ENCODE data around the gene PGM5. TPM values are rescaled to one million over a fixed set of nuclear protein-coding genes. Genes with fewer than 3 reads are reported as not detected.

The PGM5 gene
- polyA plus RNA-seq, 2 donors = 5.3 to 36.2 TPM

- WGBS, 2 donors = 74 to 91% methylated on average over 1 of the region's 1 CpG
- Histone ChIP-seq H3K36me3 (ENCODE audit: control insufficient read depth in 2 of 2, insufficient read depth in 2 of 2, low read length in 1 of 2) (no peaks in the 10 kb centered on the region), H3K27ac (ENCODE audit: low read depth in 2 of 2, low read length in 1 of 2) (no peak overlapping the region), H3K9me3 (ENCODE audit: control insufficient read depth in 2 of 2, insufficient read depth in 1 of 2, low read depth in 1 of 2, low read length in 1 of 2) (no peaks in the 10 kb centered on the region), H3K4me1 (ENCODE audit: control insufficient read depth in 2 of 2, insufficient read depth in 2 of 2, low read length in 1 of 2) (no peaks in the 10 kb centered on the region), H3K27me3 (ENCODE audit: control insufficient read depth in 1 of 2, insufficient read depth in 2 of 2, low read length in 2 of 2) (no peaks in the 10 kb centered on the region), H3K4me3 (ENCODE audit: low read depth in 1 of 2, low read length in 2 of 2) (no peak overlapping the region)
Observed at GRCh38 chr9:68497629-68498028, 141.2 kb downstream of the PGM5 start.

GRCh38 chr9:68498816-68499215 is 142.4 kb downstream of the PGM5 start:
- Histone ChIP-seq H3K36me3 (ENCODE audit: control insufficient read depth in 2 of 2, insufficient read depth in 2 of 2, low read length in 1 of 2) (no peaks in the 10 kb centered on the region), H3K9me3 (ENCODE audit: control insufficient read depth in 2 of 2, insufficient read depth in 1 of 2, low read depth in 1 of 2, low read length in 1 of 2) (no peaks in the 10 kb centered on the region), H3K4me3 (ENCODE audit: low read depth in 1 of 2, low read length in 2 of 2) (no peak overlapping the region), H3K27me3 (ENCODE audit: control insufficient read depth in 1 of 2, insufficient read depth in 2 of 2, low read length in 2 of 2) (no peaks in the 10 kb centered on the region), H3K27ac (ENCODE audit: low read depth in 2 of 2, low read length in 1 of 2) (peak overlapping the region in 1 of 2 donors; percentile 37), H3K4me1 (ENCODE audit: control insufficient read depth in 2 of 2, insufficient read depth in 2 of 2, low read length in 1 of 2) (no peaks in the 10 kb centered on the region)
- WGBS, 2 donors = 75 to 76% methylated on average over 2 of the region's 2 CpGs

GRCh38 chr9:68500457-68501381 is 144.3 kb downstream of the PGM5 start:
- Histone ChIP-seq H3K9me3 (ENCODE audit: control insufficient read depth in 2 of 2, insufficient read depth in 1 of 2, low read depth in 1 of 2, low read length in 1 of 2) (no peaks in the 10 kb centered on the region), H3K4me3 (ENCODE audit: low read depth in 1 of 2, low read length in 2 of 2) (no peak overlapping the region), H3K27me3 (ENCODE audit: control insufficient read depth in 1 of 2, insufficient read depth in 2 of 2, low read length in 2 of 2) (no peaks in the 10 kb centered on the region), H3K27ac (ENCODE audit: low read depth in 2 of 2, low read length in 1 of 2) (peak overlapping the region; percentile 52 to 53), H3K36me3 (ENCODE audit: control insufficient read depth in 2 of 2, insufficient read depth in 2 of 2, low read length in 1 of 2) (no peaks in the 10 kb centered on the region), H3K4me1 (ENCODE audit: control insufficient read depth in 2 of 2, insufficient read depth in 2 of 2, low read length in 1 of 2) (no peaks in the 10 kb centered on the region)
- 51 to 62% methylated on average over 9 of the region's 9 CpGs for WGBS, 2 donors

DNA sequence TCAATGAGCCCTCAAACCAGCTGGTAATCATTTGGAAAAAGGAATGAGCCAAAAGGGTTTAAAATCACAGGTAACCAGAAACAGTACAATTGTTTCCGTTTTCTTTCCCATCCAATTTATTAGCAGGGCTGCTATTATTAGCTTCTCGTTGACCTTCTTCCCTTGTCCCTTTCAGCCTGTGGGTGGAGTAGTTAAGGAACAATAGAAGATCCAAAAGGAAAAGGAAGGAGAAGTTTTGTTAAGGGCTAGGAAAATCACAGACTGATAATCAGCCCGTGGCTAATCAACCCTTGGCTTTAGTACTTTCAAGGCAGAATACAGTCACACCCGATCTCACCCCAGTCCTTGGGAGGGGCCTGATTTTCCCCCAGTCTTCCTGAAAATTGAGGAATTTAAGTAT is 145.9 kb downstream of the PGM5 start:
- H3K4me3 ChIP-seq (ENCODE audit: low read depth in 1 of 2, low read length in 2 of 2) = no peak overlapping the region
- 41 to 54% methylated on average over 4 of the region's 4 CpGs for WGBS, 2 donors
- no peaks in the 10 kb centered on the region for H3K4me1 ChIP-seq (ENCODE audit: control insufficient read depth in 2 of 2, insufficient read depth in 2 of 2, low read length in 1 of 2)
- no peaks in the 10 kb centered on the region for H3K36me3 ChIP-seq (ENCODE audit: control insufficient read depth in 2 of 2, insufficient read depth in 2 of 2, low read length in 1 of 2)
- no peaks in the 10 kb centered on the region for H3K27me3 ChIP-seq (ENCODE audit: control insufficient read depth in 1 of 2, insufficient read depth in 2 of 2, low read length in 2 of 2)
- H3K27ac ChIP-seq (ENCODE audit: low read depth in 2 of 2, low read length in 1 of 2) = peak overlapping the region in 1 of 2 donors; percentile 27
- no peaks in the 10 kb centered on the region for H3K9me3 ChIP-seq (ENCODE audit: control insufficient read depth in 2 of 2, insufficient read depth in 1 of 2, low read depth in 1 of 2, low read length in 1 of 2)

DNA sequence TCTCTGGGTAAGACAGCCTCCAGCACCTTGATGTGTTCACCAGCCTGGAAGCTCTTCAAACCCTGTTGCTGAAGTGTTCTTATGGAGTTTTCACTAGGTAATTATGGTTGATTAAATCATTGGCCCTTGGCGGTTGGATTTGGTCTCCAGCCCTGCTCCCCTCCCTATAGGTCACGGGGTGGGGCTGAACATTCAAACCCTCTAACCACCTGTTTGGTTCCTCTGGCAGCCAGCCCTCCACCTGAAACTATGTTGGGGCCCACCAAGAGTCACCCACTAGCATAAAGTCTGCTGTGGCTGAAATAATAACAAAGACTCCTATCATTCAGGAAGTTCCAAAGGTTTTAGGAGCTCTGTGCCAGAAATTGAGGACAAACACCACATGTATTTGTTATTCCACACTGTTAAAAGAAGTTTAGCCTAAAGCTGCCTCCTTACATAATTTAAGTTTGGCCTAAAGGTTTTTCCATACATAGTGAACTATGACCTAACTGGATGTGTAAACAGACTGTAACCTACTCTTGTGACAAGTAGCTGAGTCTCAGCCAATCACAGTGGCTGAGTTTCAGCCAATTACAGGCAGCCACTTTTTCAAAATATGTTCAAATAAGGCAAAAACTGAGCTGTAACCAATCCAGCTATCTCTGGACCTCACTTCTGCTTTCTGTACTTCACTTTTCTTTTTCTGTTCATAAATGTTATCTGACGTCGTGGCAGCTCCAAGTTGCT is 149.4 kb downstream of the PGM5 start:
- H3K4me1 ChIP-seq (ENCODE audit: control insufficient read depth in 2 of 2, insufficient read depth in 2 of 2, low read length in 1 of 2) = no peaks in the 10 kb centered on the region
- H3K9me3 ChIP-seq (ENCODE audit: control insufficient read depth in 2 of 2, insufficient read depth in 1 of 2, low read depth in 1 of 2, low read length in 1 of 2) = no peaks in the 10 kb centered on the region
- H3K27me3 ChIP-seq (ENCODE audit: control insufficient read depth in 1 of 2, insufficient read depth in 2 of 2, low read length in 2 of 2) = no peaks in the 10 kb centered on the region
- no peak overlapping the region for H3K4me3 ChIP-seq (ENCODE audit: low read depth in 1 of 2, low read length in 2 of 2)
- peak overlapping the region; percentile 47 to 65 for H3K27ac ChIP-seq (ENCODE audit: low read depth in 2 of 2, low read length in 1 of 2)
- no peaks in the 10 kb centered on the region for H3K36me3 ChIP-seq (ENCODE audit: control insufficient read depth in 2 of 2, insufficient read depth in 2 of 2, low read length in 1 of 2)
- WGBS, 2 donors = 54 to 57% methylated on average over 4 of the region's 4 CpGs

DNA sequence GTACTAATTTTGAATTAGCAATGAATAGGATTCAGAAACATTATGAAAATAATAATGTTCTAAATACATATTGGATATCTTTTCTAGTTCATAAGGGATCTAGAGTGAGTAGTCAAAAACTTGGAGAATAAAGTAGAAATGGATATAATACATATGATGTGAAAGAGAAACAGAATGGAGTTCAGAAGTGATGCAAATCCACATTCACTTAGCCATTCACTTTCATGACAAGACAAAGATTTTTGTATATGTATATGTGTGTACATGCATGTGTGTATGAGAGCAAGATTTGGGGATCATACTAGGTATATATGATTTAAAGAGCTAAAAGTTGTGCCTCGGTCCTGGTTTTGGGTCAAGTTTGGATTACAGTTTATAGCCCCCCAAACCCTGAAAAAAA is 150.1 kb downstream of the PGM5 start:
- Histone ChIP-seq H3K27me3 (ENCODE audit: control insufficient read depth in 1 of 2, insufficient read depth in 2 of 2, low read length in 2 of 2) (no peaks in the 10 kb centered on the region), H3K36me3 (ENCODE audit: control insufficient read depth in 2 of 2, insufficient read depth in 2 of 2, low read length in 1 of 2) (no peaks in the 10 kb centered on the region), H3K27ac (ENCODE audit: low read depth in 2 of 2, low read length in 1 of 2) (no peak overlapping the region), H3K4me3 (ENCODE audit: low read depth in 1 of 2, low read length in 2 of 2) (no peak overlapping the region), H3K9me3 (ENCODE audit: control insufficient read depth in 2 of 2, insufficient read depth in 1 of 2, low read depth in 1 of 2, low read length in 1 of 2) (no peaks in the 10 kb centered on the region), H3K4me1 (ENCODE audit: control insufficient read depth in 2 of 2, insufficient read depth in 2 of 2, low read length in 1 of 2) (no peaks in the 10 kb centered on the region)
- WGBS, 2 donors = 92 to 97% methylated on average over 1 of the region's 1 CpG

GRCh38 chr9:68507130-68507805 is 150.9 kb downstream of the PGM5 start:
- H3K36me3 ChIP-seq (ENCODE audit: control insufficient read depth in 2 of 2, insufficient read depth in 2 of 2, low read length in 1 of 2) = no peaks in the 10 kb centered on the region
- no peak overlapping the region for H3K4me3 ChIP-seq (ENCODE audit: low read depth in 1 of 2, low read length in 2 of 2)
- H3K27ac ChIP-seq (ENCODE audit: low read depth in 2 of 2, low read length in 1 of 2) = peak overlapping the region in 1 of 2 donors; percentile 41
- 54 to 55% methylated on average over 7 of the region's 7 CpGs for WGBS, 2 donors
- no peaks in the 10 kb centered on the region for H3K9me3 ChIP-seq (ENCODE audit: control insufficient read depth in 2 of 2, insufficient read depth in 1 of 2, low read depth in 1 of 2, low read length in 1 of 2)
- H3K4me1 ChIP-seq (ENCODE audit: control insufficient read depth in 2 of 2, insufficient read depth in 2 of 2, low read length in 1 of 2) = no peaks in the 10 kb centered on the region
- no peaks in the 10 kb centered on the region for H3K27me3 ChIP-seq (ENCODE audit: control insufficient read depth in 1 of 2, insufficient read depth in 2 of 2, low read length in 2 of 2)

DNA sequence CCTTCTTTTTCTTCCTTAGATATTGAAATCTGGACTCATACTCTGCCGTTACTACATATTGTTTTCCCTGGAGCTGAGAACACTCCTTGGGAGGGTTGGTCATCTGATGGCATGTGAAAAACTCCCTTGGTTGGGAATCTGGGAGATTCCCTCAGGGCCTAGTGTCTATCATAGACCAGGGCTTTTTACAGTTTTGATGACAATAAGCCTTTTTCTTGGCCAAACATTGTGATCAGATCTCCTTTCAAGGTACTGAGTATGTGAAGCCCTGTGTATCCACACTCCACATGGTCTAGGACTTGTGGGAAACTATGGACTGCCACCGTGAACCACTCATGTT is 151.4 kb downstream of the PGM5 start:
- Histone ChIP-seq H3K36me3 (ENCODE audit: control insufficient read depth in 2 of 2, insufficient read depth in 2 of 2, low read length in 1 of 2) (no peaks in the 10 kb centered on the region), H3K4me1 (ENCODE audit: control insufficient read depth in 2 of 2, insufficient read depth in 2 of 2, low read length in 1 of 2) (no peaks in the 10 kb centered on the region), H3K27me3 (ENCODE audit: control insufficient read depth in 1 of 2, insufficient read depth in 2 of 2, low read length in 2 of 2) (no peaks in the 10 kb centered on the region), H3K9me3 (ENCODE audit: control insufficient read depth in 2 of 2, insufficient read depth in 1 of 2, low read depth in 1 of 2, low read length in 1 of 2) (no peaks in the 10 kb centered on the region), H3K4me3 (ENCODE audit: low read depth in 1 of 2, low read length in 2 of 2) (no peak overlapping the region), H3K27ac (ENCODE audit: low read depth in 2 of 2, low read length in 1 of 2) (peak overlapping the region; percentile 30 to 41)
- 48 to 52% methylated on average over 2 of the region's 2 CpGs for WGBS, 2 donors

GRCh38 chr9:68508547-68508946 is 152.1 kb downstream of the PGM5 start:
- Histone ChIP-seq H3K36me3 (ENCODE audit: control insufficient read depth in 2 of 2, insufficient read depth in 2 of 2, low read length in 1 of 2) (no peaks in the 10 kb centered on the region), H3K4me3 (ENCODE audit: low read depth in 1 of 2, low read length in 2 of 2) (no peak overlapping the region), H3K27ac (ENCODE audit: low read depth in 2 of 2, low read length in 1 of 2) (peak overlapping the region in 1 of 2 donors; percentile 15), H3K4me1 (ENCODE audit: control insufficient read depth in 2 of 2, insufficient read depth in 2 of 2, low read length in 1 of 2) (no peaks in the 10 kb centered on the region), H3K9me3 (ENCODE audit: control insufficient read depth in 2 of 2, insufficient read depth in 1 of 2, low read depth in 1 of 2, low read length in 1 of 2) (no peaks in the 10 kb centered on the region), H3K27me3 (ENCODE audit: control insufficient read depth in 1 of 2, insufficient read depth in 2 of 2, low read length in 2 of 2) (no peaks in the 10 kb centered on the region)
- WGBS, 2 donors = 60 to 61% methylated on average over 2 of the region's 2 CpGs
